GM20431 (cell line): ENCODE measurements around the gene MTERF2.

ENCODE experiments used
- in situ Hi-C: fragments of 300-500 bp; cut with MseI, MboI; formaldehyde crosslinking; loops from one replicate; pipeline ENCODE4 v1.15.0; 2020; ENCODE audit warnings: low sequenced_read_pairs; ENCODE audit not compliant: unreplicated experiment

Gene MTERF2

GRCh38 chr12:106955377-106956047, 31.4 kb downstream of the MTERF2 start, which contains the start of gene TMEM263:
Gene TMEM263 (plus strand): TSS chr12:106955907. CDS start chr12:106967117, 11,210 bp downstream.
- in situ Hi-C loops = no loop called here

GRCh38 chr12:106954462-106955376, 32.2 kb downstream of the MTERF2 start:
- in situ Hi-C loops = no loop called here

GRCh38 chr12:106953352-106954250, 33.3 kb downstream of the MTERF2 start:
- in situ Hi-C loops = no loop called here

GRCh38 chr12:106950591-106950990, 36.4 kb downstream of the MTERF2 start:
- in situ Hi-C loops = no loop called here

GRCh38 chr12:106947461-106947860, 39.5 kb downstream of the MTERF2 start:
- in situ Hi-C loops = no loop called here

- in situ Hi-C loops = no loop called here
These were observed 41.6 kb downstream of the MTERF2 start for GRCh38 chr12:106945261-106945851.

- in situ Hi-C loops = no loop called here
These were observed 44.2 kb downstream of the MTERF2 start for GRCh38 chr12:106942775-106943174.

GRCh38 chr12:106941481-106942156, 45.3 kb downstream of the MTERF2 start:
- in situ Hi-C loops = no loop called here

- in situ Hi-C loops = no loop called here
These were observed 52.7 kb downstream of the MTERF2 start for GRCh38 chr12:106934277-106934676.
